Glutamatergic neuron (in vitro differentiated cells): ENCODE data around the gene CYBA. TPM values are rescaled to one million over a fixed set of nuclear protein-coding genes. Genes with fewer than 3 reads are reported as not detected.

Source experiments
- DNase-seq: peaks from one replicate; pipeline ENCODE4 v3.0.0; 2022
- H3K27ac Mint-ChIP-seq: one replicate; pipeline ENCODE4 v1.8.0; 2020; ENCODE audit warnings: mild to moderate bottlenecking, mixed read lengths, inconsistent platforms; ENCODE audit not compliant: unreplicated experiment
- H3K27me3 Mint-ChIP-seq: one replicate; pipeline ENCODE4 v1.8.0; 2020; ENCODE audit warnings: mild to moderate bottlenecking, moderate library complexity, mixed read lengths, inconsistent platforms; ENCODE audit not compliant: unreplicated experiment
- H3K36me3 Mint-ChIP-seq: one replicate; pipeline ENCODE4 v1.8.0; 2020; ENCODE audit warnings: mild to moderate bottlenecking, mixed read lengths, inconsistent platforms; ENCODE audit not compliant: unreplicated experiment
- H3K4me1 Mint-ChIP-seq: one replicate; pipeline ENCODE4 v1.8.0; 2020; ENCODE audit warnings: mild to moderate bottlenecking, low read depth, mixed read lengths, inconsistent platforms; ENCODE audit not compliant: unreplicated experiment
- H3K4me3 Mint-ChIP-seq: one replicate; pipeline ENCODE4 v1.8.0; 2020; ENCODE audit warnings: mild to moderate bottlenecking, mixed read lengths, inconsistent platforms; ENCODE audit not compliant: unreplicated experiment
- H3K9me3 Mint-ChIP-seq: one replicate; pipeline ENCODE4 v1.8.0; 2020; ENCODE audit warnings: mild to moderate bottlenecking, moderate library complexity, mixed read lengths, inconsistent platforms; ENCODE audit not compliant: unreplicated experiment
- total RNA-seq: library from RNA; stranded (reverse); fragmentation: NEBNext Ultra II Directional; extraction: Animal tissue kit (Norgen Biotek cat#: 25700); gene quantifications from one replicate; pipeline ENCODE4 v1.2.1, GENCODE V29; 2021; ENCODE audit not compliant: unreplicated experiment
- TF ChIP-seq, protein P1 (sequence below): fragments of 200-600 bp; sonication (generic); IDR thresholded peaks from one replicate; pipeline ENCODE4 v1.5.0; 2021; ENCODE audit not compliant: partially characterized antibody, unreplicated experiment

CYBA gene
- total RNA-seq, 1 donor from 2014 or later: 28.7 TPM

DNA sequence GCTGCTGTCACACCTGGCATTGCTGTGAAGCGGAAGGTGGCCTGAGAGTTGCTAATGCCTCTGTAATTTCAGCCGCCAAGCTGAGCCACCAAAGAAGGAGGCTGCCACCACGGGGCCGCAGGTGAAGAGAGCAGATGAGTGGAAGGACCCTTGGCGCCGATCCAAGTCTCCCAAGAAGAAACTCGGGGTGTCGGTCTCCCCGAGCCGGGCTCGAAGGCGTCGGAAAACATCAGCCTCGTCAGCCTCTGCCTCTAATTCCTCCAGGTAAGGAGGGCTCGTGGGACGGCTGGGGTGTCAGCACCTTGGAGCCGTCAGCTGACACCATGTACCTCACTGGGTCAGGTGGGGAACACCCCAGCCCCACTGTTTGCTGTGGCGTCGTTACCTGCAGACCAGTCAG is 28.7 kb downstream of the CYBA start:
- TF ChIP-seq, protein P1, sequence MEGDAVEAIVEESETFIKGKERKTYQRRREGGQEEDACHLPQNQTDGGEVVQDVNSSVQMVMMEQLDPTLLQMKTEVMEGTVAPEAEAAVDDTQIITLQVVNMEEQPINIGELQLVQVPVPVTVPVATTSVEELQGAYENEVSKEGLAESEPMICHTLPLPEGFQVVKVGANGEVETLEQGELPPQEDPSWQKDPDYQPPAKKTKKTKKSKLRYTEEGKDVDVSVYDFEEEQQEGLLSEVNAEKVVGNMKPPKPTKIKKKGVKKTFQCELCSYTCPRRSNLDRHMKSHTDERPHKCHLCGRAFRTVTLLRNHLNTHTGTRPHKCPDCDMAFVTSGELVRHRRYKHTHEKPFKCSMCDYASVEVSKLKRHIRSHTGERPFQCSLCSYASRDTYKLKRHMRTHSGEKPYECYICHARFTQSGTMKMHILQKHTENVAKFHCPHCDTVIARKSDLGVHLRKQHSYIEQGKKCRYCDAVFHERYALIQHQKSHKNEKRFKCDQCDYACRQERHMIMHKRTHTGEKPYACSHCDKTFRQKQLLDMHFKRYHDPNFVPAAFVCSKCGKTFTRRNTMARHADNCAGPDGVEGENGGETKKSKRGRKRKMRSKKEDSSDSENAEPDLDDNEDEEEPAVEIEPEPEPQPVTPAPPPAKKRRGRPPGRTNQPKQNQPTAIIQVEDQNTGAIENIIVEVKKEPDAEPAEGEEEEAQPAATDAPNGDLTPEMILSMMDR: no peak
- Mint-ChIP-seq H3K36me3 (no peaks in the 10 kb centered on the region), H3K27ac (no peak overlapping the region), H3K9me3 (peaks cover 2% of the 10 kb centered on the region), H3K27me3 (no peaks in the 10 kb centered on the region), H3K4me3 (no peak overlapping the region), H3K4me1 (peaks cover 28% of the 10 kb centered on the region)
- DNase-seq: no peak

- Mint-ChIP-seq H3K9me3 (peaks cover 8% of the 10 kb centered on the region), H3K4me1 (peaks cover 43% of the 10 kb centered on the region), H3K27ac (no peak overlapping the region), H3K4me3 (no peak overlapping the region), H3K36me3 (no peaks in the 10 kb centered on the region), H3K27me3 (peaks cover 3% of the 10 kb centered on the region)
- no peak for DNase-seq
- TF ChIP-seq, protein P1: no peak
Observed at GRCh38 chr16:88619859-88620815, 30.7 kb downstream of the CYBA start.

GRCh38 chr16:88618956-88619667 is 31.7 kb downstream of the CYBA start:
- DNase-seq: no peak
- peak overlapping the region; percentile 73 for H3K27ac Mint-ChIP-seq
- no peaks in the 10 kb centered on the region for H3K36me3 Mint-ChIP-seq

DNA sequence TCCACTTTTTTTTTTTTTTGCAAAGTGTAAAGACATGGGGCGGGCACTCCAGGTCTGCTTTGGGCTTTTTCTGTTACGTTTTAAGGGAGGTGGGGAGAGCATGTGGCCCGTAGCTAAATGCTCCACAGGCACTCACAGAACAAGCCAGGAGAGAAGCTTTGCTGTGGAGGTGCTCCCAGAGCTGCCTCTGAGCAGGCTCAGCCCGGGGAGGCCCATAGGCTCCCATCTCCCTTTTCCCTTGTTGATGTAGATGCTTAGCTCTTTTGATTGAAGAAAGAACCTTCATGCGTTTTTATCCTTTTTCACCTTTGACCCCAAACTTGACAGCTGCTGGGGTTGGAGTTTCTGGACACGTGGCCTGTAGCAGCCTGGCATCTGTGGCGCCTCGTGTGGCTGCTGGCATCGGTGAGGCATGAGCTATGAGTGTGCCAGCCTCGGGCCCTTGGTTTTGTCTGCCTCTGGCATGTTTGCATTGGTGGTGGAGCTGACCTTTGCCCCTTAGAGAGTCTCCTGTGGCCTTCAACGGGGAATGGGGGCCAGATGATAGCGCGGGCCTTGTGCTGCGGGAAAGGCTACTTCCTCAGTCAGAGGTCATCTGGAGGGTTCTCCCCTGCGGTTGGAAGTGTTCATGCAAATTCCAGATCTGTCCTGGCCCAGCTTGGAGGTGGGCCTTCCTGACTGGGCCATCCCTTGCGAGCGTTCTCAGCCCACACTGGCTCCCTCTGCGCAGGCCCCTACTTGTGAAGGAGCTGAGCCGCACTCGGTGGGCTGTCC is 32.5 kb downstream of the CYBA start:
- H3K4me1 Mint-ChIP-seq: peaks cover 58% of the 10 kb centered on the region
- TF ChIP-seq, protein P1: no peak
- no peaks in the 10 kb centered on the region for H3K36me3 Mint-ChIP-seq
- peaks cover 14% of the 10 kb centered on the region for H3K9me3 Mint-ChIP-seq
- peaks cover 10% of the 10 kb centered on the region for H3K27me3 Mint-ChIP-seq
- peak overlapping the region; percentile 73 for H3K27ac Mint-ChIP-seq
- peak overlapping the region; percentile 21 for H3K4me3 Mint-ChIP-seq
- no peak for DNase-seq

More at GRCh38 chr16:88618956-88619667, 31.7 kb downstream of the CYBA start:
- TF ChIP-seq, protein P1: no peak
- H3K4me3 Mint-ChIP-seq: peak overlapping the region; percentile 15
- peaks cover 50% of the 10 kb centered on the region for H3K4me1 Mint-ChIP-seq
- peaks cover 10% of the 10 kb centered on the region for H3K27me3 Mint-ChIP-seq
- H3K9me3 Mint-ChIP-seq: peaks cover 14% of the 10 kb centered on the region
